Sciatic nerve (tissue), 2 donors: ENCODE data around the gene HOXD11. TPM values are rescaled to one million over a fixed set of nuclear protein-coding genes. Genes with fewer than 3 reads are reported as not detected.

Experiments used
- ATAC-seq: fragments of 200-7000 bp; cut with Tn5 transposase; one replicate; pipeline ENCODE4 v1.9.1; 2020; ENCODE audit warnings: mild to moderate bottlenecking, moderate library complexity
- DNase-seq: peaks from one replicate; pipeline ENCODE4 v3.0.0-alpha.2; 2020; ENCODE audit warnings: low spot score
- intact Hi-C: fragments of 100-400 bp; cut with DNase I; formaldehyde crosslinking; loops from one replicate; pipeline ENCODE4 v1.14.2; 2022
- total RNA-seq: library from RNA; stranded (reverse); fragmentation: NEBNext Ultra II Directional; extraction: Animal tissue kit (Norgen Biotek cat#: 25700); gene quantifications from one replicate; pipeline ENCODE4 v1.2.1, GENCODE V29; 2021
- donor health status: DM: no; HTN: no; CAD: no.
- donor health status: DM: no; HTN: no; CAD: no.

Gene HOXD11
- total RNA-seq, 1 donor from 2014 or later, result 0.40 TPM

- intact Hi-C loops, result loop anchor here (10.0 kb wide), 1 partner anchor 1757 kb away; the partner anchor contains the start of gene SP9
- DNase-seq (no peak), ATAC-seq (no peak)
Measured at GRCh38 chr2:176091329-176092258, 15.5 kb upstream of the HOXD11 start.

DNA sequence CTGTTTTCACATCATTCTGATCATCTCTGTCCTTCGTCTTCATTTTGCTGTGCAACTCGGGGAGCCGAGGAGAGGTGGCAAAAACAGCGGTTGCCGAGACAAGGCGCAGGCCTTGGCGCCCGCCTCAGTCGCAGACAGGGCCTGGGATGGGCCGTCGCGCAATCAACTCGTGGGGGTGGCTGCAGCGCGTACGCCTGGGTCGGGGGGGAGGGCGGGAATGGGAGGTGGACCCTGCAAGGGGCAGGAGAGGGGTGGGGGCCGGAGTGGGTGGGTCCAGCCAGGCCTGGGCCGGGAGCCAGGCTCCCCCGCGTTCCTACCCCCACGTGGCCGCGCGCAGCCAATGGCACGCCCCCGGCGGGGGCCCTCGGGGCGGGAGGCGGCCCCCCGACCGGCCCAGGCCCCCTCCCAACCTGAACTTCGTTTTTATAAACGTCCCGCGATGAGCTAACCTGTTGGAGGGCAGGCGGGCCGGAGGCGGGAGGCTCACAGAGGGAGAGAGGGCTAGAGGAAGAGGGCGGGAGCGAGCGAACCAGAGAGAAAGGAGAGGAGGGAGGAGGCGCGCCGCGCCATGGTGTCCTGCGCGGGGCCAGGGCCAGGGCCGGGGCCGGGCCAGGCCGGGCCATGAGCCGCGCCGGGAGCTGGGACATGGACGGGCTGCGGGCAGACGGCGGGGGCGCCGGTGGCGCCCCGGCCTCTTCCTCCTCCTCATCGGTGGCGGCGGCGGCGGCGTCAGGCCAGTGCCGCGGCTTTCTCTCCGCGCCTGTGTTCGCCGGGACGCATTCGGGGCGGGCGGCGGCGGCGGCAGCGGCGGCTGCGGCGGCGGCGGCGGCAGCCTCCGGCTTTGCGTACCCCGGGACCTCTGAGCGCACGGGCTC lies 14.6 kb upstream of the HOXD11 start, which contains the start of gene HOXD13:
TSS of gene HOXD13 (plus strand) at position 452 of the 875 bp plus-strand sequence. CDS start at position 622, 170 bp downstream.
- DNase-seq (no peak), ATAC-seq (no peak)
- intact Hi-C loops, result loop anchor here (10.0 kb wide), 1 partner anchor 1758 kb away; the partner anchor contains the start of gene SP9

DNA sequence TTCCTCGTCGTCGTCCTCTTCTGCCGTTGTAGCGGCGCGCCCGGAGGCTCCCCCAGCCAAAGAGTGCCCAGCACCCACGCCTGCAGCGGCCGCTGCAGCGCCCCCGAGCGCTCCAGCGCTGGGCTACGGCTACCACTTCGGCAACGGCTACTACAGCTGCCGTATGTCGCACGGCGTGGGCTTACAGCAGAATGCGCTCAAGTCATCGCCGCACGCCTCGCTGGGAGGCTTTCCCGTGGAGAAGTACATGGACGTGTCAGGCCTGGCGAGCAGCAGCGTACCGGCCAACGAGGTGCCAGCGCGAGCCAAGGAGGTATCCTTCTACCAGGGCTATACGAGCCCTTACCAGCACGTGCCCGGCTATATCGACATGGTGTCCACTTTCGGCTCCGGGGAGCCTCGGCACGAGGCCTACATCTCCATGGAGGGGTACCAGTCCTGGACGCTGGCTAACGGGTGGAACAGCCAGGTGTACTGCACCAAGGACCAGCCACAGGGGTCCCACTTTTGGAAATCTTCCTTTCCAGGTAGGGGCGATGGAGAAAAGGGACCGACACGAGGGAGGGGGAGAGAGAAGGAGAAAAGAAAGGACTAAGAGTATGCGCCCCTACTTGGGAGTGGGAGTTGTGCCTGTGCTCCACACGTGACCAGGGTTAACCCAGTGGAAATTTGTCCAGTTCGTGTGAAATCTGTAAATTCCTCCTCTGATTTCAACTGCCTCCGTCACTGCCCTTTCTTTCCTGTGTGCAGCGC lies 13.8 kb upstream of the HOXD11 start:
- DNase-seq, result no peak
- intact Hi-C loops, result loop anchor here (10.0 kb wide), 1 partner anchor 1759 kb away; the partner anchor contains the start of gene SP9
- no peak for ATAC-seq

DNA sequence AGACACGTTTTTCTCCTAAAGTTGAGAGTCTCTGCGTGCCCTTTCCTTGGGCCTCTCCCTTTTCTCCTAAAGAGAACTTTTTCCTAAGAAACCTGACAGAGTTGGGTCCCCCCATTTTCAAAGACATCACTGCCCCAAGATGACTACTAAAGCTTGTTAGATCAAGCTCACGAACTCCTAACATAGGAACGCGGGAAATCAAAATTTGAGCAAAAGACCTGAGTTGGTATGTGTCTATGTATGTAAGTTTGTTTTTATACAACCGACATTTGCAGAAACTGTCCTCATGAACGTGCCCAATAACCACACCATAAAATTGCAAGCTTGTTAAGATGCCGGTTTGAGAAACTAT lies 13.2 kb upstream of the HOXD11 start:
- intact Hi-C loops, result loop anchor here (10.0 kb wide), 1 partner anchor 1759 kb away; the partner anchor contains the start of gene SP9
- DNase-seq (no peak), ATAC-seq (no peak)

DNA sequence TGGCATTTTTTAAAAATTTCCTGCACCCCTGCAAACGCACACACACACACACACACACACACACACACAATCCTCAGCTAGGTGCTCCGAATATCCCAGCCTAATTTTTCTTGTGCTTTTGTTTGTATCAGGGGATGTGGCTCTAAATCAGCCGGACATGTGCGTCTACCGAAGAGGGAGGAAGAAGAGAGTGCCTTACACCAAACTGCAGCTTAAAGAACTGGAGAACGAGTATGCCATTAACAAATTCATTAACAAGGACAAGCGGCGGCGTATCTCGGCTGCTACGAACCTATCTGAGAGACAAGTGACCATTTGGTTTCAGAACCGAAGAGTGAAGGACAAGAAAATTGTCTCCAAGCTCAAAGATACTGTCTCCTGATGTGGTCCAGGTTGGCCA lies 12.7 kb upstream of the HOXD11 start:
- ATAC-seq (no peak), DNase-seq (no peak)
- intact Hi-C loops, result loop anchor here (10.0 kb wide), 1 partner anchor 1760 kb away; the partner anchor contains the start of gene SP9

- ATAC-seq (no peak), DNase-seq (no peak)
- intact Hi-C loops, result loop anchor here (10.0 kb wide), 1 partner anchor 1761 kb away; the partner anchor contains the start of gene SP9
Measured at GRCh38 chr2:176095421-176095820, 11.7 kb upstream of the HOXD11 start.

DNA sequence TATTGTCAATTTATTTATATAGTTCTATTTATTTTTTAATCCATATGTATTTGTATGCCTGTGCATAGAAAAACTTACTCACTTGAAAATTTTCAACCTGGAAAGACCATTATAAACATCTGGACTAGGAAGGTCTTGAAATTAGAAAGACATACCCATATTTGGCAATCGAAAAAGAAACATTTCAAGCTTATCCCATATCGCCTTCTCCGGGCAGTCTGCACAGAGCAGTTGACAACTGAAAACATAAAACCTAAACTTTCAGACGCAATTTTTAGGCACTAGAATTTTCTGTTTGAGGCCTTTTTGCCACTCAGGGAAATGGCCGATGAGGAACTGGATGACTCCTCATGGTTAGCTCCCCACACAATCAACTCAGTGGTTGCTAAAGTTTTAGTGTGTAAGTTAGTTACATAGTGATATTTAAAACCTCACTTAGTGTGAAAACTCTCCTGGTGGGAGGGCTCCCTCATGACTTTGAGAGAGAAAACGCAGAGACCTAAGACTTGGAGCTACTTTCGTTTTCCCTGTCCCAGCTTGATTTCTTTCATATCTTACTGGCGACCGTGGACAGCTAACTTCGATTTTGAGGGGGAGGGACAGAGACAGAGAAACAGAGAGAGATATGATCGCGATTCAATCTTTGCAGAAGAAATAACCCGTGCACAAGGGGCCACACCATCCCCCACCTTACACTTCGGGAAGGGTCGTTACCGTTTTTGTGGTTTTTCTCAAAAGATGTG lies 10.7 kb upstream of the HOXD11 start:
- DNase-seq (no peak), ATAC-seq (no peak)
- intact Hi-C loops, result loop anchor here (10.0 kb wide), 1 partner anchor 1762 kb away; the partner anchor contains the start of gene SP9

GRCh38 chr2:176096986-176097819 lies 9.9 kb upstream of the HOXD11 start:
- DNase-seq (no peak), ATAC-seq (peak; percentile 75)
- intact Hi-C loops, result loop anchor here (10.0 kb wide), 1 partner anchor 1762 kb away; the partner anchor contains the start of gene SP9

GRCh38 chr2:176097820-176098365 lies 9.2 kb upstream of the HOXD11 start:
- DNase-seq, result no peak
- intact Hi-C loops, result loop anchor here (10.0 kb wide), 1 partner anchor 1763 kb away; the partner anchor contains the start of gene SP9
- ATAC-seq, result peak; percentile 7

DNA sequence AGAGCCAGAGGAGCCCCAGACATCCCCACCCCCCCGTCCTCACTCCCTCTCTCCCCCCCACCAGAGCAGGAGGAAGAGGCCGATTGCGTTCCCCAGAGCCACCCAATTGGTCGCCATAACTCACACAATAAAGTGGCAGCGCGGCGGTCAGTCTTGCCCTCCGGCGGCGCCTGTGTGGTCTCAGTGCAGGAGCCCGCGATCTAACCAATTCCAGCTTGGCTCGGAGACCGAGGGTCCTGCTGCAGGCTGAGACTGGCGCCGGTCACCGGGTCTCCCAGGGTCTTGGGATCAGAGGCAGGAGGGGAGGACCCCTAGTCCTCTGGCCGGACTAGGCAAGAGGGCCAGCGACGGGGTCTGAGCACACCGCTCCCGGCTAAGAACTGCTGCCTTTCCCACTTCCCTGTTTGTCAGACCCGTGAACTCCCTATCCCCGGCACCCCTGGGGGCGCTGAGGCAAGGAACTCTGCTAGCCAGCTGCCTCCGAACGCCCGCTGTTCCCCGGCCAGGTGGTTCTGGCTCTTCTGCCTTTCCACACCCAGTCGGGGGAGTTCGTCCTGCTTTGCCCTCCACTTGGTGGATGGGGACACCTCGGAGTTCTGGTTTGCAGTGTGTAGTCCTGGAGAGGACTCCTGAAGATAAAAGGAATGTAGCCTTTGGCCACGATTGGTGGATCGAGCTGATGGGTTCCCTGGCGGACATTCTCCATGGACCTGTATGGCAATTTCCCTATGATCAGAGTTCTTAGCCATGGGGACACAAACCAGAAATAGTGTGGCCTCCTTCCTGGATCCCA lies 8.5 kb upstream of the HOXD11 start:
- intact Hi-C loops, result loop anchor here (10.0 kb wide), 1 partner anchor 1764 kb away; the partner anchor contains the start of gene SP9
- DNase-seq (no peak), ATAC-seq (peak; percentile 7)

DNA sequence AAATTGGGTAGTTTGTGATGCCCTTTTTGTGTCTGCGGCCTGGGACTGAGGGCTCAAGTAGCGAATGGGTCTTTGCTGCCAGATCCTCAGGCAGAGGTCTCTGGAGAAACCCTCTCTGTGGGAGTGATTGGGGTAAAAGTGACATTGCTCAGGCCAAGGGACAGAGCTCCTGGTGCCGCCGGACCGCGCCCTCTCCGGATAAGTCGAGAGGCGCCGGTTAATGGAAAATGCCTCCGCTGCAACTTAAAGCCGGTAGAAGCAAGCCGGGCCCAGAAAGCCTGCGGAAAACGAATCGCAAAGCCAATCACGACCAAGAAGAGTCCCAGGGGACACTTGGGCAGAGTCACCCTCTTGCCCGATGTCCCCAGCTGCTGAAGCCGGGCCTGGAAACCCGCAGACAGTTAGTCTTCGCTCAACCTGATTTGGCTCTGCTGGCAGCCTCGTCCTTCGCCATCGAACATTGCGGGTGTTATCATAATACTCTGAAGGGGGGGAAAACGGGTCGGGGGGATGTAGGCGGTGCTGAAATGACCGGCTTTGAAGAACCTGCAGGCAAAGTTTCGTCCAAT lies 7.8 kb upstream of the HOXD11 start:
- intact Hi-C loops, result loop anchor here (10.0 kb wide), 1 partner anchor 1764 kb away; the partner anchor contains the start of gene SP9
- DNase-seq (no peak), ATAC-seq (no peak)

GRCh38 chr2:176099728-176100546 lies 7.1 kb upstream of the HOXD11 start, which contains the start of gene HOXD12:
Gene HOXD12, plus strand, starts transcription at chr2:176099795. Its CDS starts 7 bp downstream, at chr2:176099802.
- intact Hi-C loops, result loop anchor here (10.0 kb wide), 1 partner anchor 1765 kb away; the partner anchor contains the start of gene SP9
- DNase-seq (no peak), ATAC-seq (no peak)

DNA sequence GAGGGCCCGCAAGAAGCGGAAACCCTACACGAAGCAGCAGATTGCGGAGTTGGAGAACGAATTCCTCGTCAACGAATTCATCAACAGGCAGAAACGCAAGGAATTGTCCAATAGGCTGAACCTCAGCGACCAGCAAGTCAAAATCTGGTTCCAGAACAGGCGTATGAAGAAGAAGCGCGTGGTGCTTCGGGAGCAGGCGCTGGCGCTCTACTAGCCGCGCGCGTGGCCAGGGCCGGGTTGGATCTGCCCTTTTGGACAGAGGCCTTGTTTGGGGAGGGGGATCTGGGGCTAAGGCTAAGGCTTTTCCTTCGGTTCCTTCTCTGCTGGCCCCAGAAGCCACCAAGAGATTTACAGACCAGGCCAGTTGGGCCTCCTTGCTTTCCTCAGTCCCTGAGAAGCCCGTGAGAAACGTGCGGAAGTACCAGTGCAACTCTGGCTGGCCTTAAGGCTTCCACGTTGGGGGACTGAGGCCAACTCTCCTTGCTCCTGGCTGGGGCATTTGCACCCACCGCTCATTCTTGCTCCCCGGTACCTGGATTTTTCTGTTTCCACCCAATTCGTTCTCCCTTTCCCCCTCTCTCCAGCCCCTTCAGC lies 6.4 kb upstream of the HOXD11 start:
- DNase-seq (no peak), ATAC-seq (no peak)
- intact Hi-C loops, result no loop called here

GRCh38 chr2:176101216-176101830 lies 5.8 kb upstream of the HOXD11 start:
- intact Hi-C loops, result no loop called here
- DNase-seq (no peak), ATAC-seq (no peak)
